Urinary bladder (tissue), 4 donors: ENCODE data around the gene HSPE1. TPM values are rescaled to one million over a fixed set of nuclear protein-coding genes. Genes with fewer than 3 reads are reported as not detected.
"Not testable (repeated sequence)": the region's sequence is repeated elsewhere in the genome, so short reads cannot be mapped to it uniquely, and the experiment has no call there.

Source experiments
- DNase-seq: peaks from one replicate; pipeline ENCODE4 v3.0.0-alpha.2; 2015; ENCODE audit errors: extremely low spot score
- H3K27ac ChIP-seq: one replicate; pipeline ENCODE4 v1.5.1; 2013; ENCODE audit warnings: low read depth, mild to moderate bottlenecking, moderate library complexity
- H3K36me3 ChIP-seq: one replicate; pipeline ENCODE4 v1.6.1; 2013; ENCODE audit warnings: mild to moderate bottlenecking, moderate library complexity; ENCODE audit not compliant: insufficient read depth
- H3K4me1 ChIP-seq: one replicate; pipeline ENCODE4 v1.6.1; 2013; ENCODE audit warnings: mild to moderate bottlenecking, moderate library complexity; ENCODE audit not compliant: insufficient read depth
- H3K4me3 ChIP-seq: one replicate; pipeline ENCODE4 v1.5.1; 2013; ENCODE audit warnings: low read depth, low read length
- WGBS: extraction: QIAGEN DNeasy Blood & Tissue Kit; methylation state at CpG from one replicate; pipeline ENCODE4 v1.1.7; 2013; 5-methylcytosine and 5-hydroxymethylcytosine counted together
- polyA plus RNA-seq: library from polyadenylated mRNA; stranded (reverse); fragments of 200-250 nt; gene quantifications from one replicate; pipeline ENCODE4 v1.2.3, GENCODE V29; 2013
- total RNA-seq: library from RNA; depleted of rRNA; stranded (reverse); fragments of >200 nt; gene quantifications from one replicate; pipeline ENCODE4 v1.2.3, GENCODE V29; 2014
- donor health status: healthy with polysubstance abuse.
- donor health status: healthy.

Gene HSPE1
- total RNA-seq, result 60.7 TPM
- polyA plus RNA-seq, result 113 TPM

- peak within 1 kb of the TSS; percentile 94 for H3K27ac ChIP-seq
- peaks cover 5% of the 10 kb centered on the region for H3K36me3 ChIP-seq
- peak; percentile 100 for DNase-seq
- no peaks in the 10 kb centered on the region for H3K4me1 ChIP-seq
- H3K4me3 ChIP-seq, result peak within 1 kb of the TSS; percentile 89
- WGBS, result under 1% methylated on average over 104 of the region's 104 CpGs
These were observed at the start of gene HSPE1, which contains the start of gene HSPD1 for GRCh38 chr2:197499594-197500502. Gene HSPE1, plus strand, starts transcription at chr2:197500379. Its CDS starts 58 bp downstream, at chr2:197500437. Gene HSPD1, minus strand, starts transcription at chr2:197499840. Its CDS starts 992 bp downstream, at chr2:197498848.

GRCh38 chr2:197450465-197450864 is 49.7 kb upstream of the HSPE1 start:
- Histone ChIP-seq H3K27ac (no peak overlapping the region), H3K36me3 (no peaks in the 10 kb centered on the region), H3K4me1 (no peaks in the 10 kb centered on the region), H3K4me3 (no peak overlapping the region)
- no peak for DNase-seq
- WGBS, result 86% methylated on average over 25 of the region's 25 CpGs

- DNase-seq, H3K4me1 ChIP-seq: not testable (repeated sequence)
These were observed 49.2 kb upstream of the HSPE1 start for GRCh38 chr2:197450935-197451358.

GRCh38 chr2:197452754-197453122 is 47.4 kb upstream of the HSPE1 start:
- no peaks in the 10 kb centered on the region for H3K36me3 ChIP-seq
- WGBS, result 3% methylated on average over 11 of the region's 11 CpGs

More at GRCh38 chr2:197450935-197451358, 49.2 kb upstream of the HSPE1 start:
- WGBS, result 78% methylated on average over 6 of the region's 6 CpGs
- H3K4me3 ChIP-seq, H3K27ac ChIP-seq, H3K36me3 ChIP-seq: not testable (repeated sequence)

GRCh38 chr2:197453123-197453913 is 46.9 kb upstream of the HSPE1 start, which contains the start of gene COQ10B:
Gene COQ10B, plus strand, starts transcription at chr2:197453552. Its CDS starts 9 bp downstream, at chr2:197453561.
- Histone ChIP-seq H3K27ac (peak within 1 kb of the TSS; percentile 98), H3K4me1 (no peaks in the 10 kb centered on the region), H3K4me3 (peak within 1 kb of the TSS; percentile 66), H3K36me3 (no peaks in the 10 kb centered on the region)
- DNase-seq, result peak; percentile 98
- WGBS, result under 1% methylated on average over 70 of the region's 70 CpGs

More at GRCh38 chr2:197452754-197453122, 47.4 kb upstream of the HSPE1 start:
- Histone ChIP-seq H3K4me1 (no peaks in the 10 kb centered on the region), H3K4me3 (peak overlapping the region; percentile 55), H3K27ac (peak overlapping the region; percentile 97)
- DNase-seq, result no peak

- Histone ChIP-seq H3K36me3 (no peaks in the 10 kb centered on the region), H3K4me1 (no peaks in the 10 kb centered on the region), H3K27ac (peak overlapping the region; percentile 98), H3K4me3 (peak overlapping the region; percentile 66)
- peak; percentile 65 for DNase-seq
- WGBS, result under 1% methylated on average over 11 of the region's 11 CpGs
These were observed 46.2 kb upstream of the HSPE1 start for GRCh38 chr2:197453914-197454398.

GRCh38 chr2:197454923-197455322 is 45.3 kb upstream of the HSPE1 start:
- Histone ChIP-seq H3K4me1 (no peaks in the 10 kb centered on the region), H3K4me3 (no peak overlapping the region), H3K36me3 (no peaks in the 10 kb centered on the region), H3K27ac (no peak overlapping the region)
- 86% methylated on average over 2 of the region's 2 CpGs for WGBS
- DNase-seq, result no peak

GRCh38 chr2:197455428-197455827 is 44.8 kb upstream of the HSPE1 start:
- no peak for DNase-seq
- Histone ChIP-seq H3K4me1 (no peaks in the 10 kb centered on the region), H3K36me3 (no peaks in the 10 kb centered on the region), H3K4me3 (no peak overlapping the region), H3K27ac (no peak overlapping the region)
- WGBS, result 94% methylated on average over 1 of the region's 1 CpG

GRCh38 chr2:197460649-197461048 is 39.5 kb upstream of the HSPE1 start:
- no peaks in the 10 kb centered on the region for H3K4me1 ChIP-seq
- H3K4me3 ChIP-seq, result no peak overlapping the region
- DNase-seq, result no peak
- WGBS, result 60% methylated on average over 4 of the region's 4 CpGs
- peaks cover 5% of the 10 kb centered on the region for H3K36me3 ChIP-seq
- no peak overlapping the region for H3K27ac ChIP-seq

GRCh38 chr2:197461057-197461456 is 39.1 kb upstream of the HSPE1 start:
- Histone ChIP-seq H3K4me3 (no peak overlapping the region), H3K36me3 (peaks cover 5% of the 10 kb centered on the region)
- WGBS, result 78% methylated on average over 2 of the region's 2 CpGs

GRCh38 chr2:197464175-197464574 is 36.0 kb upstream of the HSPE1 start:
- 46% methylated on average over 1 of the region's 1 CpG for WGBS
- peaks cover 5% of the 10 kb centered on the region for H3K36me3 ChIP-seq

More at GRCh38 chr2:197461057-197461456, 39.1 kb upstream of the HSPE1 start:
- peak overlapping the region; percentile 10 for H3K27ac ChIP-seq
- H3K4me1 ChIP-seq, result no peaks in the 10 kb centered on the region
- DNase-seq, result no peak

GRCh38 chr2:197472166-197472565 is 28.0 kb upstream of the HSPE1 start:
- Histone ChIP-seq H3K27ac (no peak overlapping the region), H3K4me3 (no peak overlapping the region), H3K36me3 (peaks cover 10% of the 10 kb centered on the region), H3K4me1 (no peaks in the 10 kb centered on the region)
- DNase-seq, result no peak
- WGBS, result 96% methylated on average over 5 of the region's 5 CpGs

More at GRCh38 chr2:197464175-197464574, 36.0 kb upstream of the HSPE1 start:
- no peaks in the 10 kb centered on the region for H3K4me1 ChIP-seq
- H3K4me3 ChIP-seq, result no peak overlapping the region
- DNase-seq, result no peak
- no peak overlapping the region for H3K27ac ChIP-seq

- H3K36me3 ChIP-seq, result peaks cover 2% of the 10 kb centered on the region
- no peaks in the 10 kb centered on the region for H3K4me1 ChIP-seq
- no peak for DNase-seq
- 97% methylated on average over 3 of the region's 3 CpGs for WGBS
- H3K4me3 ChIP-seq, result no peak overlapping the region
- no peak overlapping the region for H3K27ac ChIP-seq
These were observed 22.4 kb upstream of the HSPE1 start for GRCh38 chr2:197477797-197478196.
